HCT116 (cell line): Measurements from ENCODE around the gene RARS1. TPM values are rescaled to one million over a fixed set of nuclear protein-coding genes. Genes with fewer than 3 reads are reported as not detected.

ENCODE experiments used
- microRNA-seq: library from miRNA; unstranded; fragments of <30 nt; microRNA quantifications from one replicate; pipeline ENCODE4, GENCODE V29; 2016; ENCODE audit warnings: borderline number of aligned reads
- total RNA-seq: library from RNA; stranded (reverse); gene quantifications from one replicate; pipeline ENCODE4 v1.2.1, GENCODE V29; 2021; ENCODE audit not compliant: unreplicated experiment

The RARS1 gene
- total RNA-seq, 1 experiment from 2014 or later = 122 TPM

Small RNA genes lying within 50 kb of the gene (microRNA-seq; reads per million reads assigned to microRNA genes)
- gene MIR103A1 (not detected), gene MIR103B1 (not detected)

Other genes starting within 250 kb of the RARS1 start
- 52.6 TPM for gene WWC1, start 194.8 kb upstream of the RARS1 start, total RNA-seq
- gene FBLL1, start 42.8 kb downstream of the RARS1 start, total RNA-seq = 0.15 TPM
- gene PANK3, start 92.9 kb downstream of the RARS1 start, total RNA-seq = 56.5 TPM